Measurements from ENCODE around the gene CERCAM.
"Not testable (repeated sequence)": the region's sequence is repeated elsewhere in the genome, so short reads cannot be mapped to it uniquely, and the experiment has no call there.

CERCAM gene

DNA sequence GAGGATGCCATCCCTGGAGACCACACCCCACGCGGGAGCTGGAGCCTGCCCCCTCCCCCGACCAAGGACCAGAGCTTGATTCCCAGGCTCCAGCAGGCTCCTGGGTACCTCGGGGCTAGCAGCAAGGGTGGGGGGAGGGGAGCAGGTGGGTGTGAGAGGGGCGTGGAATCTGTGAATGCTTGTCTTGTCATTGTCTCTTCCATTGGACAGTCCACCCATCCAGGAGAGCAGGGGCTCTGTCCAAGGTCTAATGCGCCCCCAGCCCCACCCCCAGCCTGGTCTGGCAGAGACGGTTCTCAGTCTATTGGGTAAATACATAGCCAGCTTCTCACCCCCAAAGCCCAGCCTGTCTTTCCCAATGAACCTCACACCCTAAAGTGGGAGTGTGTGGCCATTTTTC, 26.7 kb upstream of the CERCAM start:
- DNase-seq, result no peak

DNA sequence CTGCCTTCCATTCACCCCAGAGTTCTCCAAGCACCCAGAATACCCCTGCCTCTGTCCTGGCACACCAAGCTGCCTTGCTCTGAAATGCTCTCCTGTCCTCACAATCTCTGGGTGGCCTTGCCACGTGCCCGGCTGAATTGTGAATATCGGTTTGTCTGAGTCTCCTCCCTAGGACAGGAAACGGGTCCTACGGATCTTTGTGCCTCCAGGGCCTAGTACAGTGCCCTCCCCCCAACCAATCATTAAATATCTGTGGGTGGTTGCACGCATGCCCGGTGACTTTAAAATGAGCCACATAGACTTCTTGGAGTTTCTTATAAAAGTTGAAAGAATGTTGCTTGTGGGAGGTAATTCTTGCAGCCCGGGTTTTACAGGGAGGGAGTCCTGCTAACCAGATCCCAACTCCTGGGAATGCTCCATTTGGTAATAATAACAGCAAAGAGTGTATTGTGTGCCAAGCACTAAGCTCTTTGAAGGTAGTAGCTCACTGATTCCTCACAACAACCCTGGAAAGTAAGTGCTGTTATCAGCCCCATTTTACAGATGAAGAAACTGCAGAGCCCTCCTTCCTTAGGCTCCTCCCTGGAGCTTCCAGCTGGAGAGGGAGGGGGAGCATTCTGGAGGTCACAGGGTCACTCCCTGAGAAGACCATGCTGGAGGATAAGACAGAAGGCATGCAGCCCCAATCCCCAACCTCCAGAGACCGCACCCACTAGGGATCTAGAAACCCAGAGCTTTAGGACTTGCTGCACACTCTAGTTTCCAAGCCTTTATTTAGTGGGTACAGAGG, 26.1 kb upstream of the CERCAM start:
- DNase-seq, result no peak

DNA sequence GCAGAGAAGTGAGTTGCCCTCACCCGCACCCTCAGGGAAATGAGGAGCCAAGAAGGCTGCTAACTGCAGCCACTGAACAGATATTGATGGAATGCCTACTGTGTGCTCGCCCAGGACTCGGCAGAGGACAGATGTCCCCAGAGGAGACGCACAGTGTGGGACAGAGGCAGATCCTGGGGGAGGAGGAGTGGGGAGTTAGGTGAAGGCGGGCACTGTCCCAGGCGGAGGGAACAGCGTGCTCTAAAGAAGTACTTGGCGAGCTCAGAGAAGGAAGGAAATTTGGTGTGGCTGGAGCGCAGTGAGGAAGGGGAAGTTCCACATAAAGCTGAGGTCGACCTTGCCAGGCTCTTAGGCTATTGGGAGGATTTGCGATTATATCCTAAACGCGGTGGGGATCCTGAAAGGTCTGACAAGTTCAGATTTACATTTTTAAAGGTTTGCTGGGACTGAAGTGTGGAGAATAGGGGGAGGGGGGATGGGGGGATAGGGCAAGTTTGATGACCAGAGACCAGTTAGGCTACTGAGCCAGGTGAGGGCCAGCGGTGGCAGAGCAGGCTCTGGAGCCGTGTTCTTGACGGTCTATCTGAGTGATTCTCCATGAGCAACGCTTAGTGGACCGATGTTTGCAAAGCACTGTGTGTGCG, 23.6 kb upstream of the CERCAM start:
- DNase-seq, result no peak

DNA sequence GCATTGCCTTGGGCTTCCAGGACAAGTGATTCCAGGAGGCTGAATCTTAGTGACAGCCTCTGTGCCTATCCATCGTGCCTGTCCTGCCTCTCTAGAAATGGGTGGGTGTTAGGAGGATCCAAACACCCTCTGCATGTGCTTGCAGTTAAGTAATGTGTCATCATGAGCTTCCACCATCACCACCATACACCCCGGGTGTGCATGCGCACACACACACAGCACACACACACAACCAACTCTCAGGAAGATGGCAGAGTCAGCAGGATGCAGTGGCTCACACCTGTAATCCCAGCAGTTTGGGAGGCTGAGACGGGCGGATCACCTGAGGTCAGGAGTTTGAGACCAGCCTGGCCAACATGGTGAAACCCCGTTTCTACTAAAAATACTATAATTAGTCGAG, 22.8 kb upstream of the CERCAM start:
- no peak for DNase-seq

DNA sequence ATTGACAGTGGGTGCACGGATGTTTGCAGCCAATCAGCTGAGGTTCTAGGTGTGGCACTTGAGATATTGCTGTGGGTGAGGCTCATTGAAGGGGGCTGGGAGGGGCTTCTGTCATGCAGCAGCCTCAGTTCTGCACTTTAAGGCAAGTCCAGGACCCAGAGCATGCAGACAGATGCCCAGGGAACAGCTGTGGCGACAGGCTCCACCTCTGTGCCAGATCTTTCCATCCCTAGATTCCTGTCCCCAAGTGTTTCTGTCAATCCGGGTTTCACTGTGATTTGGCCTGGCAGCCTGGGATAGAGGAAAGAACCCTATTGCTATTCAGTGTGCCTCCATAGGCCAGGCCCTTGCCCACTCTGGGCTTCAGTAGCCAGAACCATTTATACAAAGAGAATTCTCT, 20.8 kb upstream of the CERCAM start:
- no peak for DNase-seq

DNA sequence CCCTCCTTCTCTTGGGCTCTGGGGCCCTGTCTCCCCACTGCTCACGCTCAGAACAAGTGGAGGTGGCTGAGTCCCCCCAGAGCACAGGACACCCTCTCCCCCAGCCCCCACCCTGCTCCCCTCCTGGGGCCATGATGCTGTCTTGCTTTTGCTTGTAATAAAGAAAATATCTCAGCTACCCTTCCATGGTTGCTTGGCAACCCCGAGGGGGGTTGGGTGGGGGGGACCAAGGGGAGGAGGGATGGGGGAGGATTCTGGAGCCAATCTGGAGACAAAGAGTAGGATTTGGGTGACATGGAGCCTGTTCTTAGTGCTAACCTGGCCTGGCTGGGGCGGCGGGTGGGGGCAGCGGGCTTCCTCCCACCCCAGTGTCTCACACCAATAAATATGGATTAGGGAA, 16.1 kb upstream of the CERCAM start:
- no peak for DNase-seq

DNA sequence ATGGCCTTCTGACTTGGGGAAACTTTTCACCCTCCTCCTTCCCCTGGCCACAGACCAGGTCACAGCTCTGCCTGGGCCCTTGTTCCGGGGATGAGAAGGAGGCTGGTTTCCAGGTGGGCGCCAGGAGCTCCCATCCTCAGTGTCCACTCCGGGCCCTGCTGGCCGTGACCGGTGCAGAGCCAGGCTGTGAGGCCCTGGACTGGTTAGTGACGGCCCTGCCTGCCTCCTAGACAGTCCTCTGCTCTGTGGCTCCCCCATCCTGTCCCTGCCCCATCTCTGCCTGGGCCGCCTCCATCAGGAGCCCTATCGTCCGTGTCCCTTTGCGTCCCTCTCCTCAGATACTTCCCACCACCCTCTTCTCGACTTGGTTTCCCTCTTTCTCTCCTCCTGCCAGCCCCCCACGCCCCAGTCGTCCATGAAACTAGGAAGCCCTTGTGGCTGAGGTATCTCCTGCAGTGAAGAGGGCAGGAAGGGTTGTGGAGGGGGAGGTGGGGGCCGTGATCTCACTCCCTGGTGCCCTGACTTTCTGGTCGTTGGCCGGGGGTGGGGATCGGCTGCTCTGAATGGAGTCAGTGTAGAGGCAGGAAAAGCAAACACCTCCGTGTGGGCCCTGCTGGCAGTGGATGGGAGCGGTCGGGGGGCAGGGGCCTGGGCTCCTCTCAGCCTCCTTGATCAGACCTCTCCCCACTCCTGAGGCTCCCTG, 15.4 kb upstream of the CERCAM start:
- no peak for DNase-seq

DNA sequence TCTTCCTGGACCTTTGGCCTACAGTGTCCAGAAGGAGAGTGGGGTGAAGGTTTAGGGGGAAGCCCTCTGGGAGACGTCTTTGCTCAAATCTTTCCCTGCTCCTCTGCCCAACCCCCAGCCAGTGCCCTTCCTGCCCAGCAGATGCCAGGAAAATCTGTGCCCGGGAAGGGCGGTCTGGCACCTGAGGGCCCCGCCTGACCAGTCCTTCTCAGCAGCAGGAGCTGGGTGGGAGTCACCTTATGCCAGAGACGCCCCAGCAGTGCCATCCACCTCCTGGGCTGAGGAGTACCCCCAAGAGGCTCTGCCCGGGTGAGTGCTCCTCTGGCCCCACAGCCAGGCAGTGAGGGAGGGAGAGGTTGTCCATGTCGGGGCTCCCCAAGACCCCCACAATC, 14.9 kb upstream of the CERCAM start:
- DNase-seq, result no peak

DNA sequence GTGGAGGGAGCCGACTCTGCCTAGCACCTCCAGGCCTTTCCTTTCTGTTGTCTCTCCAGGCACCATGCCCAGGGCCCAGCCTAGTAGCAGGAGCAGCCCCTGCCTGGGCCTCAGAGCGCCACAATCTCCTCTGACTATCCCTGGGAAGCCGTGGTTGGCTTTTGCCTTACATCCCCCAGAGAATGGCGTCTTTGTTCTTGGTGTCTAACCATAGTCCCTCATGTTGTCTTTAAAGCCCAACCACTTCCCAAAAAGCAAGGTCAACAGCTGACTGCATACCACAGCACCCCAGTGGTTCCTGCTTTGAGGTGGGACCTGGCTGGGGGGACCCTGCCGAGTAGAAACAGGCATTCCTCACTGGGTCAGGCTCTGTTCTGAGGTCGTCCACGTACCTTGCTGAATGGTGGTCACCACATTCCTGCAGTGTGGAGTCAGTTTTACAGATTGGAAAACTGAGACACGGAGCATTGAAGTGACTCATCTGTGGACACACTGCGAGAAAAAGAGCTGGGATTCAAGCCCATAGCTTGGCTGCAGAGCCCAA, 13.7 kb upstream of the CERCAM start:
- DNase-seq, result no peak

DNA sequence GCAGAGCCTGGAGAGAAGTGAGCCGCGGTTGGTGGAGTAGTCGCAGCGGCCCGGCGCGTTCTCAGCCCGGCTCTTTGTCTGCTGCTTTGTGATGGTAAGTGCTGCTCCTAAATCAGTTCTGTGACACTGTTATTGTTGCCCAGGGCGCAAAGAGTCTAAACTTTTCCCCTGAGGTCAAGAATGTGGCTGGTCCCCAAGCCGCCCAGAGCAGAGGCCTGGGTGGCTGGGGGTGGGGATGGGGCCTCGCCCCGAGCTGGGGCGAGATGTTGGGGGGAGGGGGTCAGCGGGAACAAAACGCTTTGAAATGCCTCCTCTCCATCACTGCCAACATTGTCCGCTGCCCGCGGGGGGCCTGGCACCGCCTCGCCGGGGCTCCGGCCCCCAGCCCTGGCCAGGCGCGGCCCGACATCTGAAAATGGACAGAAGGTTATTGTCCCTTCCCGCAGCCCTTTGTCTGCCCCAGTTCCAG, 11.7 kb upstream of the CERCAM start:
- no peak for DNase-seq

DNA sequence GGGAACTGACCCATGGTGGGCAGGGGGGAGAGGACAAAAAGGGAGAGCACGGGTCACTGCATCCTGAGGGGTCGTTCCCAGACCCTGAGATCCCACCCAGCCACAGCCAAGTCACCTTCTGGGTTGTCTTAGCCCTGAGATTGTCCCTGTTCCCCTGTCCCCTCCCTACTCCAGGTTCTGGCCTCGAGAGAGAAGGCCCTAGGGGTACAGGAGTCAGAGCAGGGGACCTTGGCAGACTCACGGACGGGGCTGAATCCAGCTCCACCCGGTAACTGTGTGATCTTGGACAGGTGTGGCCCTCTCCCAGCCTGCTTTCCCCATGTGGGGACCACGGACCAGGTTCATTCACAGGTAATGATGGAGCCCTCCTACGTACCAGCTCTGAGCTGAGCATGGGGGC, 11.2 kb upstream of the CERCAM start:
- no peak for DNase-seq

DNA sequence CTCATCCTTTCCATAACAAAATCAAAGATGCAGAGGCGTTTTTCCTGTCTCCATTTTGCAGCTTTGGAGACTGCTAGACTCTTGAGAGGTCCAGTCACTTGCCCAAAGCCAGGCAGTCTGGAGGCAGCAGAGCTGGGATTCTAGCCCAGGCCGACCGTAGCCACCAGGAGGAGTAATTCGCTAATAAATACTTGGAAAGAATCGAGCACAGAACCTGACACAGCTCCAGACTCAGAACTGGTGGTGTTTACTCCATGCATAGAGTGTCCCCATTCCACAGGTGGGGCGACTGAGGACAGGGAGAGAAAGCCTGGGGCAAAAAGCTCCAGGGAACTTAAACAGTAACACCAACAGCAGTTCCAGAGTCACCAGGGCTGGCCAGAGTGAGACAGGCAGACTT, 10.7 kb upstream of the CERCAM start:
- no peak for DNase-seq

DNA sequence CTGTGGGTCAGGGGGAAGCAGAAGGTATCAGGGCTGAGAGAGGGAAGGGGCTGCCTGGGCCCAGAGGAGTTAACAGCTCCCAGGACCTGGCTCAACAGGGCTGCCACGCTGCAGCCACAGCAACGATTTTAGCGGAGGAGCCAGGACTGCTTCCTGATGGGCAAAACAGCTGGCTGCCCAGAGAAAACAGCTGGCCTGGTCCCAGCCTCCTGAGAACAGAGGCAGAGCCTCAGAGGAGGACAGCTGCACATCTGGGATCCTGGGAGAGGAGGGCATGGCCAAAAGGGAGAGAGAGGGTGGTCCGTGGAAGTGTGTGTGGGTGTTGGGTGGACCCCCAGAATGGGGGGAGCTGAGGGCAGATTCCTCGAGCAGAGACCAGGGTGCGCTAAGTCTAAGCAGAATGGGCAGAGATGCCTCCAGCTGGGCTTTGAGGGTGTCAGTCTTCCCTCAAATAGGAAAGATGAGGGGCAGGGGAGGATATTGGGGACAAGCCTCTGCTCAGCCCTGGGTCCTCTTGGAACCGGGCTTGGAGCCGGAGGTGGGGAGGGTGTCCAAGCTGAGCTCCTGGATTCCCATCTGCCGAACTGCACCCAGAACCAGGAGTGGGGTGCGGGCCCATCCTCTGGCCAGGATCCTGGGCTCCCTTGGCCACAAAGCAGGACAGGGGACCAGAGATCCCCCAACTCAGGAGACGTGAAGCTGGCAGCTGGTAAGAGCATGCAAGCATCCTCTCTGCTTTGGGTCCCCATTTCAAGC, 9.1 kb upstream of the CERCAM start:
- no peak for DNase-seq

DNA sequence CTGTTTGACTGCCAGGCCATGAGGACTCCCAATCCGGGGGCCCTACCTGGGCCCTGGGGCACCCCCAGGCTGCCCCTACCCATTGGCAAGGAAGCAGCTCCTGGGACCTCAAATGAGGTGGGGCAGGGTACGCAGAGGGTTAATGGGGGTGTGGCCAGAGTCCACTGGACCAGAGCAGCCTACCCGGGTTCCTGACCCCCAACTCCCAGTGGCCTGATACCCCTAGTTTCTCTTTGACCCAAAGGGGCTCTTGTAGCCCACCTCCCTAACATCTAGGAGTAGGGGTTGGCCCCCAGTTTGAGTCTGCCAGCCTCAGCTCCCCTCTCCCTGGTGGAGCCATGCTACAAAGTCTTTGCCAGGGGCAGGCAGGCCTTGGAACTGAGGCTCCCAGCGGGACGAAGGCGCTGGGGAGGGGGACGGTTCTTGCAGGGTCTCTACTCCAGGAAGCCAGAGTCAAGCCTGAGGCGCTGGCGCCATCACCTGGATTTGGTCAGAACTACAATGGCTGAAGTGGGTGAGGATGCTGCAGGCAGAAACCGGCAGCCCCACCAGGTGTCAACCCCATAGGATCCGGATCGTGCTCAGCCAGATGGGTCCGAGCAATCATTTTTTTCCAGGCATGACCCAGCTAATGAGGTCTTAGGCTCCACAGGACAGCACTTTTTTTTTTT, 8.4 kb upstream of the CERCAM start:
- DNase-seq, result no peak

DNA sequence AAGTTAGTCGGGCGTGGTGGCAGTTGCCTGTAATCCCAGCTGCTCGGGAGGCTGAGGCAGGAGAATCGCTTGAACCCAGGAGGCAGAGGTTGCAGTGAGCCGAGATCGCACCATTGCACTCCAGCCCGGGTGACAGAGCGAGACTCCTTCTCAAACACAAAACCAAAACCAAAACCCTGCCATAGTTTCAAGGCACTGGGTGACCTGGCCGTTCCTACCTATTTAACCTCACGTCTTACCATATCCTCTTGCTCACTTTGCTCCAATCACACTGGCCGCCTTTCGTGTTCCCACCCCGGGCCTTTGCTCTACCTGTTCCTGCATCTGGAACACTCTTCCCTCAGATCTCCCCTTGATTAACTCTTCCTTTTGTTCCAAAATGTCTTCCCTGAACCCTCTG, 6.9 kb upstream of the CERCAM start:
- not testable (repeated sequence) for DNase-seq

DNA sequence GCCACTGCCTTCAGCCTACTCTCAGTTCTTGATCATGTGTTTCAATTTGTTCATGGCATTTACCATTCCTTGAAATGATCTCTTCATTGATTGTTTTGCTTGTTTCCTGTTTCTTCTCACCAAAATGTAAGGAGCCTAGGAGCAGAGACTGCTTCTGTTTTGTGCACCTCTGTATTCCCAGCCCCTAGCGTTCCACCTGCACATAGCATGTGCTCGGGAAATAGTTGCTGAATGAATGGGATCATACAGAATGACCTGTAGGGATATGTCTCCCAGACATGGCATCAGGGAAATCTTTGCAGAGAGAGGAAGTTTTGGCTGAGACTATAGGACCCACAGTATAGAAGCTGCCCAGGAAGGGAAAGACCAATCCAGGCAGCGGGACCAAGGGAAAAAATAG, 6.2 kb upstream of the CERCAM start:
- no peak for DNase-seq

DNA sequence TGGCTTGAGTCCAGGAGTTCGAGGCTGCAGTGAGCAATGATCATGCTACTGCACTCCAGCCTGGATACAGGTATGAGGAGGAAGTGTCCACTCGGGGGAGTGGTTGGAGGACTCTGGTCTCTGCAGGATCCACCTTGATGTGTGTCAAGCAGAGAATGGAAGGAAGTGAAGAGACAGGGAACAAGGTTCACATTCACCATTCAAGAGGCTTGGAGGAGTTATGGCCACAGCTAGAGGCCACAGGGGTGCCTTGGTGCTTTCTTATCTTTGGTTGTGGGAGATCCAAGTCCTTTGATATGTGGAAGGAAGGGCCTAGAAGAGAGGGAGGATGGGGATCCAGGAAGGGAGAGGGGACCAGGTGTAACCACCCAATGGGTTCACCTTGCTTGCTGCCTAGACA, 5.4 kb upstream of the CERCAM start:
- no peak for DNase-seq

DNA sequence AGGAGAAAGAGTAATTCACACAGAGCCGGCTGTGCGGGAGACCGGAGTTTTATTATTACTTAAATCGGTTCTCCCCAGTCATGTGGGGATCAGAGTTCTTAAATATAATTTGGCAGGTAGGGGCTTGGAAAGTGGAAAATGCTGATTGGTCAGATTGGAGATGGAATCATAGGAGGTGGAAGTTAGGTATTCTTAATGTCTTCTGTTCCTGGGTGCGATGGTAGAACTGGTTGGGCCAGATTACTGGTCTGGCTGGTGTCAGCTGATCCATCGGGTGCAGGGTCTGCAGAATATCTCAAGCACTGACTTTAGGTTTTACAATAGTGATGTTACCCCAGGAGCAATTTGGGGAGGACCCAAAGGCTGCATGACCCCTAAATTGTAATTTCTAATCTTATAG, 4.6 kb upstream of the CERCAM start:
- DNase-seq, result peak; percentile 80

DNA sequence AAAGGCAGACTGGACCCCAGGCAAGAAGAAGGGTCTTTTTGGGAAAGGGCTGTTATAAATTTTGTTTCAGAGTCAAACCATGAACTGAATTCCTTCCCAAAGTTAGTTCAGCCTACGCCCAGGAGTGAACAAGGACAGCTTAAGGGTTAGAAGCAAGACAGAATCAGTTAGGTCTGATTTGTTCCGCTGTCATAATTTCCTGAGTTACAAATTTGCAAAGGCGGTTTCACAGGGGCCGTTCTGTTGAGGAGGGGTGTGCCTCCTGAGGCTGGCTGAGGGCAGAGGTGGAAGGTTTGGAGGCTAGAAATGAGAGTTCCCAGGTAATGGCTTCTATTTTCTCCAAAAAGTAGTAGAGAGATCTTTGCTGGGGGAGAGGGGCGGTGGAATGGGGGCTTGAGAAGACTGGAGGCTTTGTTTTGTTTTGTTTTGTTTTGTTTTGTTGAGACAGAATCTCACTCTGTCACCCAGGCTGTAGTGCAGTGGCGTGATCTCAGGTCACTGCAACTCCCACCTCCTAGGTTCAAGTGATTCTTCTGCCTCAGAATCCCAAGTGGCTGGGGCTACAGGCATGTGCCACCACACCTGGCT, 4.1 kb upstream of the CERCAM start:
- DNase-seq, result no peak

DNA sequence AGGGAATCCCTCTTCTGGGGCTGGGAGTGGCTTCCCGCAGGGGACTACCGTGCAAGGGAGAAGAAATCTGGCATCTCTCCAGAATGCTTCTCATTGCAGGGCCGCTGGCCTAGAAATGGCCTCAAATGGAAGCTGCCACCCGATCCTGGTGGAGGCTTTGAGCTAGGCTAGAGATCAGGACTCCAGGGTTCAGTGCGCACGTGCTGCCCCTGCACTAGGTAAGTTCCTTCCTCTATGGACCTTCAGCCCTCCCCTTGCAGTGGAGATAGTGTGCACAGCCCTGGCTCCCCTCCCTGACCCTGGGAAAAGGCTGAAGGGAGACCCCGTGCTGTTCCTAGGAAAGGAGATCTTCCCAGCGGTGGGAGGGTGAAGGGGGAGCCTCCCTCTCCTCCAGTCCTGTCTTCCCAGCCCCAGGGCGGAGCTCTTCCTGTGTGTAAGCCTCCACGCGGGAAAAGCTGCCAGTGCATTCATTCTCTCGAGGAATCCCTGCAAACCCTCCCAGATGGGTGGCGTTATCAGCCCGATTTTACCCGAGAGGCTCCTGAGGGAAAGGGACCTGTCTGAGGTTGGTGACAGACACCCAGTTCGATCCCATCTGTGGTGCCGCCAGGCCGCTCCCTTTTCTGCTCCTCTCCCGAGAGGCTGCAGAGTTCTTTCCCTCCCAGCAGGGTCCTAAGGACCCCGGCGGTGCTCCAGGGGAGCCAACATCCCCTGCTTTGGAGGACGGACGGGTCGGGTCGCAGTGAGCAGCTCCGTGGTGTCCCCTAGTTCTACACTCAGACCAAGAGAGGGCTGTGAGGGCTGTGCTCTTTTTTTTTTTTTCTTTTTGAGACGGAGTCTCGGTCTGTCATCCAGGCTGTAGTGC, 1.4 kb upstream of the CERCAM start:
- DNase-seq, result peak; percentile 31

DNA sequence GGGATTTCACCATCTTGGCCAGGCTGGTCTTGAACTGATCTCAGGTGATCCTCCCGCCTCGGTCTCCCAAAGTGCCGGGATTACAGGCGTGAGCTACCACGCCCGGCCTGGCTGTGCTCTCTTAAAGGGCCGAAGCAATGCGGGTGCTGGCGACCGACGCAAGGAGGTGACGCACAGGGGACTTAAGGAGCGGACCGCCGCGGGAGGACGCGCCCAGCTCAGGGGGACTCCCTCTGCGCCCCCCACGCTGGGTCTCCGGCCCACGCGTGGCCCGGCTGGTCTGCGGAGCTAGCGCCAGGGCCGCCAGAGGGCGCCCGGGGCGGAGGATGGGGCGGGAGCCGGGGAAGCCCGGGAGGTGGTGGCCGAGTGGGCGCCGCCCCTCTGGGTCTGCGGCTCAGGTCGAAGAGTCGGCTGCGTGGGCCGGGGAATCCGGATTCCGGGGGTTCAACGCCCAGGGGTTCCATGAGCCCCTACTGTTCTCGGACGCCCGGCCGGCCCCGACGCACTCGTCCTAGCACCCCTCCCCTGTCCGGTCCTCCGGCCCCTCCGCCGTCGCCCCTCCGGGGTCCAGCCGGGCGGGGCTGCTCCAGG, 502 bp upstream of the CERCAM start:
- peak; percentile 25 for DNase-seq
